HG02970 (cell line): ENCODE results near the gene PPIB.
"Not testable (repeated sequence)": the region's sequence is repeated elsewhere in the genome, so short reads cannot be mapped to it uniquely, and the experiment has no call there.

Experiments
- ATAC-seq: cut with Tn5 transposase; IDR thresholded peaks from one replicate; pipeline ENCODE4 v1.9.1; 2021; ENCODE audit warnings: mild to moderate bottlenecking, moderate library complexity, moderate number of reproducible peaks; ENCODE audit not compliant: unreplicated experiment, low FRiP score

The PPIB gene

DNA sequence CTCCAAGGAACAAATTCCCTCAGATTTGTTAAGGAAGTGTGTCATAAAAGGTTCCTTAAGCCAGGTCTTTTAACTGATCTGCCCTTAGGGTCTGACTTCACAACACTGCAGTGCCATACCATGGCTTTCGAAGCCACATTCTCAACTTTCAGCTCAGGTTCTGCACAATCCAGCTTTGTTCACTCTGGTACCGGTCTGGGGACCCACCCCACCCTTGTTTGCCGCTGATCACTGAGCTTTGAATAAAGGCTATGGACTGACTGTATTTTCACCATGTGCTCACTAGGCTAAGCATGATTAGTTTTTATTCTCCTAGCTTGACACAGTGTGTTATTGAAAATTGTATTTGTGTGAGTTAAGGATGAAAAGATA lies 51.2 kb downstream of the PPIB start:
- ATAC-seq, result no peak

GRCh38 chr15:64110950-64111678 lies 51.7 kb downstream of the PPIB start:
- no peak for ATAC-seq

DNA sequence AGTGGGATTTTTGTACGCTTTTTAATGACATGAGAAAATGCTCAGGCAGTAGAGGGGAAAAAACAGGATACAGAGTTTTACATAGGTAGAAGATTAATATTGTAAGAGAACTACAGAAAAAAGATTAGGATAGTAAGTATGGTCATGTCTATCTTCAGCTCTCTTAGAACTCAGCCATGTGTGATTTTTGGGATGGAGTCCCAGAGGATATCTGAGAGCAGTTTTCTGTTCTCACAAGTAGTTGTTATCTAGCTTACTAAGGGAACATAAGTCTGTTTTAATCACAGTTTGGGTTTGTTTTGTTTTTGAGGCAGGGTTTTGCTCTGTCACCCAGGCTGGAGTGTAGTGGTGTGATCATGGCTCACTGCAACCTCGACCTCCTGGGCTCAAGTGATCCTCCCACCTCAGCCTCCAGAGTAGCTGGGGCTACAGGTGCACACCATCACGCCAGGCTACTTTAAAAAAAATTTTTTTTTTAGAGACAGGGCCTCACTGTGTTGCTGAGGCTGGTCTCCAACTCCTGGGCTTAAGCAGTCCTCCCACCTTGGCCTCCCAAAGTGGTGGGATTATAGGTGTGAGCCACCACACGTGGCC lies 52.6 kb downstream of the PPIB start:
- ATAC-seq, result not testable (repeated sequence)

DNA sequence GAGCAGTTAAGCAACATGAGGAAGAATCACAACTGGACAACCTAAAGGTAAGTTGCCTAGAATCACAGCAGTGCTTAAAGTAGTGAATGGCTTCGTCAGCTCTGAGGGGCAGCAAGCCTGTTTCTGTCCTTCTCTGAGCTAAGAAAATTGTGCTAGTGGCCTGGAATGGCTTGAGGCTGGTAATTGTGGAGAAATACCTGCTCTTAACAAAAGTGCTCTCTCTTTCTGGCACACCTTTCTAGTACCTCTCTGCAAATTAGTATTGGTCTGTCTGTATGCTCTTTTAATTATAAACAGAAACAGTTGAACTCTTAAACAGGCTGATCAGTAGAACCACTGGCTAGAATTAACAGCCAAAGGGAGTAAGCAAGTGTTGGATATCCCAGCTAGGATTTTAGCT lies 55.5 kb downstream of the PPIB start:
- ATAC-seq, result no peak
